ENCODE measurements around the gene SMCO2. TPM values are rescaled to one million over a fixed set of nuclear protein-coding genes. Genes with fewer than 3 reads are reported as not detected.

Gene SMCO2
- total RNA-seq, 2 experiments from 2014 or later = not detected

DNA sequence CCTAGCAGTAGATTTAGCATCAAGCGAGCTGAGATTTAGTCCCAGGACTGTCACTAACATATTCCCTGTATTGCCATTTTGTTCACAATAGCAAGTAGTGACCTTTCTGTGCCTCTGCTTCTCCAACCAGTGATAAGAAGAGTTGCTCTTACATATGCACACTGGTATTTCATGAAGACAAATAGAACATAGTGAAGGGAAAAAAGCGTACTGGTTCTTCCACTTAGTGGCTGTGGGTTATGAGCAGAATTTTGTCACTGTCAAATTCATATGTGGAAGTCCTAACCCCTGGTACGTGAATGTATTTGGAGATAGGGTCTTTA, 65.1 kb downstream of the SMCO2 start:
- H3K4me3 Mint-ChIP-seq = no peak overlapping the region
- peaks cover 31% of the 10 kb centered on the region for H3K27me3 Mint-ChIP-seq
- POLR2A ChIA-PET = no interaction called here
- peaks cover 3% of the 10 kb centered on the region for H3K9me3 Mint-ChIP-seq
- H3K4me1 Mint-ChIP-seq = no peaks in the 10 kb centered on the region
- ATAC-seq (ENCODE audit: low read depth) (no peak), DNase-seq (no peak)
- H3K27ac Mint-ChIP-seq = no peak overlapping the region
- H3K36me3 Mint-ChIP-seq = peaks cover 2% of the 10 kb centered on the region

- no peaks in the 10 kb centered on the region for H3K4me1 Mint-ChIP-seq
- ATAC-seq (ENCODE audit: low read depth) = no peak
- H3K4me3 Mint-ChIP-seq = no peak overlapping the region
- no peaks in the 10 kb centered on the region for H3K36me3 Mint-ChIP-seq
- H3K27me3 Mint-ChIP-seq = peaks cover 28% of the 10 kb centered on the region
- POLR2A ChIA-PET = no interaction called here
- no peak for DNase-seq
- H3K9me3 Mint-ChIP-seq = no peaks in the 10 kb centered on the region
- no peak overlapping the region for H3K27ac Mint-ChIP-seq
These were observed 66.8 kb downstream of the SMCO2 start for GRCh38 chr12:27513155-27513824.

DNA sequence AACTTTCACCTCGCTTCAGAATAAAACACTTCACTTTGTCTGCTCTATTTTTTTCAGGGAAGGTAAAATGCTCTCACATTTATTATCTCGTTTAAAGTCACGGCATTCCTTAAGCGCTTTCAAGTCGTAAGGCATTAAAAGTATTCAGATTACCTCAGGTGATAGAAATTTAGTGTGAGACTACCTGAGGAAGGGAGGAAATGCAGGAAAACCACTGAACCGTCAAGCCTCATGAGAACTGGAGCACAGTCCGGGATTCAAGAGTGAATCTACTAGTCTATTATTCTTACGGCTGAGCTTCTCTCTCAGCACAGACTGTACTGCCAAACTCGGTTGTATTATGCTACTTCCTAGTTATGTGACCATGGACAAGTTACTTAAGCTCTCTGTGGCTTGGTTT, 69.1 kb downstream of the SMCO2 start:
- POLR2A ChIA-PET = no interaction called here
- H3K27me3 Mint-ChIP-seq = peaks cover 27% of the 10 kb centered on the region
- H3K36me3 Mint-ChIP-seq = no peaks in the 10 kb centered on the region
- H3K9me3 Mint-ChIP-seq = no peaks in the 10 kb centered on the region
- no peaks in the 10 kb centered on the region for H3K4me1 Mint-ChIP-seq
- H3K4me3 Mint-ChIP-seq = no peak overlapping the region
- H3K27ac Mint-ChIP-seq = no peak overlapping the region
- no peak for DNase-seq
- ATAC-seq (ENCODE audit: low read depth) = no peak

GRCh38 chr12:27516625-27517024, 70.1 kb downstream of the SMCO2 start:
- Mint-ChIP-seq H3K36me3 (no peaks in the 10 kb centered on the region), H3K9me3 (no peaks in the 10 kb centered on the region), H3K27ac (no peak overlapping the region), H3K4me1 (no peaks in the 10 kb centered on the region), H3K4me3 (no peak overlapping the region), H3K27me3 (peaks cover 22% of the 10 kb centered on the region)
- POLR2A ChIA-PET = no interaction called here
- ATAC-seq (ENCODE audit: low read depth) = no peak
- no peak for DNase-seq

GRCh38 chr12:27517546-27517945, 71.0 kb downstream of the SMCO2 start:
- H3K27me3 Mint-ChIP-seq = peaks cover 26% of the 10 kb centered on the region

DNA sequence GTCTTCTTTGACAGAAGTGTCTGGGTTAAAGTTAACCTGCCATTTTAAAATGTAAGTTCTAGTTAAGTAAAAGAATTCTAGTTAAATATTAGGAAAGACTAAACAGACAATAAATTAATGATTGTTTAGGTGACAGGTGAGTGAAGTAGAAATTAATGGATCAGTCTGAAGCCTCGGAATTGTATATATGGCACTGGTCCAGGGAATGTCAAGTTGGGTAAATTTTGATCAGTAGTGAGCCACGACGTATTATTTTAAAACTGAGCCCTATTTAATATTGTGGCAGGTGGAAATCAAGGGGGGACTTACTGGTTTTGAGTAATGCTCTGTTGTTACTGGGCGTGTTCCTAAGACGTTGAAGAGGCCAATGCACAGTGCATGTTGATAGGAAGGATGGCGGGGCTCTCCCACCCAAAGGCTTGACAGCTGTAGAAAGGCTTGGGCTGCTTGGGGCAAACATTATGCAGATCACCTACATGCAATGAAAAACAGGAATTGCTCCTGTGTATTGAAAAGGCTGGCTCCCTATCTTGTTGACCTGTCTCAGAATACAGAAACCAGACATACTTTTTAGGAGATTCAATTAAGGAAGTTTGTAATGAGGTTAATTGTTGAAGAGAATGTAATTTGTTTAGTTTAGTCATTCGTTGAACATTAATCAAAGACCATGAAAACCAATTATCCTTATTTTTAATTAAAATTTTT, 71.6 kb downstream of the SMCO2 start:
- no peak overlapping the region for H3K27ac Mint-ChIP-seq
- H3K36me3 Mint-ChIP-seq = peaks cover 2% of the 10 kb centered on the region
- POLR2A ChIA-PET = no interaction called here
- H3K27me3 Mint-ChIP-seq = peaks cover 26% of the 10 kb centered on the region
- no peak overlapping the region for H3K4me3 Mint-ChIP-seq
- ATAC-seq (ENCODE audit: low read depth) (no peak), DNase-seq (no peak)
- H3K9me3 Mint-ChIP-seq = no peaks in the 10 kb centered on the region
- H3K4me1 Mint-ChIP-seq = peaks cover 5% of the 10 kb centered on the region

More at GRCh38 chr12:27517546-27517945, 71.0 kb downstream of the SMCO2 start:
- DNase-seq = no peak
- Mint-ChIP-seq H3K27ac (no peak overlapping the region), H3K9me3 (no peaks in the 10 kb centered on the region), H3K4me1 (peaks cover under 1% of the 10 kb centered on the region), H3K36me3 (peaks cover 2% of the 10 kb centered on the region), H3K4me3 (no peak overlapping the region)
- no peak for ATAC-seq (ENCODE audit: low read depth)
- POLR2A ChIA-PET = no interaction called here

DNA sequence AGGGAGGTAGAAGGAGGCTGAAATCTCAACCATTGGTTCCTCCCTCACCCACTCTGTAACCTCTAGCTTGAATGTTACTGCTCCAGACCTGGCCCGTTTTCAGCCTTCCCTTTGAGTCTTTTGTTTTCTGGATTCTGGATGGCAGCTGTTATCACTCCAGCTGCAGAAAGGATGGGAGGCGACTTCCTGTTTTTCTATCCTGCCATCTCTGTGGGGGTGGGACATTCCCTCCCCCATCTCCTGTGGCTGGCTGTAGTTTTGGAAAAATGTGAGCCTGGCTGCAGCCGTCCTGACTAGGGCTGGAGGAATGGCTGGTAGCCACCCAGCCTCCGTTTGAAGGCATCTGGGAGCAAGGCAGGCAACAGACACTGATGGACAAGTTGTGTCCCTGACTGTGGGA, 74.5 kb downstream of the SMCO2 start:
- peaks cover 29% of the 10 kb centered on the region for H3K27me3 Mint-ChIP-seq
- H3K9me3 Mint-ChIP-seq = no peaks in the 10 kb centered on the region

DNA sequence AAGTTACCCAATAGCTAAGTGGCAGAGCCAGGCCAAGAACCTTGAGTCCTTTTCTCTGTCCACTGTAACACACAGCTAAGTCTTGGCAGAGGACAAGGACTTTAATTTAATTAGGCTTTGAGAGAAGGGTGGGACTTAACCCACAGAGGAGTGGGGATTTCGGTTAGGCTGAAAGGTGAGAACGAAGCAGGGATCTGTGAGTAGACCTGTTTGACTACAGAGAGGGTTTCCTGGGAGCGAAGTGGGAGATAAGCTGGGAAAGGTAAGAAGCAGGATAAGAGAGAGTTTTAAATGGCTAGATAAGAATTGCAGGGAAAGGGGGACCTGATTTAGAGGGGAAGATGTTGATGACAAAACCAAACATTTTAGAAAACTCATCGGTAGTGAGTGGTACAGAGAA, 75.4 kb downstream of the SMCO2 start:
- H3K36me3 Mint-ChIP-seq = peaks cover 4% of the 10 kb centered on the region
- H3K27me3 Mint-ChIP-seq = peaks cover 22% of the 10 kb centered on the region
- peaks cover 26% of the 10 kb centered on the region for H3K4me1 Mint-ChIP-seq
- ATAC-seq (ENCODE audit: low read depth) (no peak), DNase-seq (no peak)
- POLR2A ChIA-PET = no interaction called here
- H3K9me3 Mint-ChIP-seq = no peaks in the 10 kb centered on the region
- no peak overlapping the region for H3K27ac Mint-ChIP-seq
- no peak overlapping the region for H3K4me3 Mint-ChIP-seq

More for the DNA sequence above, 74.5 kb downstream of the SMCO2 start:
- H3K27ac Mint-ChIP-seq = no peak overlapping the region
- ATAC-seq (ENCODE audit: low read depth) (no peak), DNase-seq (no peak)
- H3K36me3 Mint-ChIP-seq = peaks cover 4% of the 10 kb centered on the region
- peaks cover 24% of the 10 kb centered on the region for H3K4me1 Mint-ChIP-seq
- H3K4me3 Mint-ChIP-seq = no peak overlapping the region
- POLR2A ChIA-PET = no interaction called here

- Mint-ChIP-seq H3K27me3 (peaks cover 17% of the 10 kb centered on the region), H3K36me3 (peaks cover 8% of the 10 kb centered on the region), H3K4me1 (peaks cover 26% of the 10 kb centered on the region), H3K9me3 (no peaks in the 10 kb centered on the region), H3K27ac (peak overlapping the region; percentile 95), H3K4me3 (peak overlapping the region; percentile 97)
- POLR2A ChIA-PET = interaction anchor here (1.1 to 2.0 kb wide), 5 partner anchors 9 to 87 kb away, joined by 3 to 12 read pairs (median 7); no protein-coding TSS in a partner anchor
- ATAC-seq (ENCODE audit: low read depth) (no peak), DNase-seq (no peak)
These were observed 76.7 kb downstream of the SMCO2 start for GRCh38 chr12:27523305-27523641.

- H3K36me3 Mint-ChIP-seq = peaks cover 12% of the 10 kb centered on the region
- ATAC-seq (ENCODE audit: low read depth) (peak; percentile 95), DNase-seq (peak; percentile 88)
- peak within 1 kb of the TSS; percentile 97 for H3K4me3 Mint-ChIP-seq
- peaks cover 26% of the 10 kb centered on the region for H3K4me1 Mint-ChIP-seq
- POLR2A ChIA-PET = interaction anchor here (0.6 to 2.0 kb wide), 7 partner anchors 8 to 89 kb away, joined by 3 to 12 read pairs (median 4); no protein-coding TSS in a partner anchor
- peak within 1 kb of the TSS; percentile 95 for H3K27ac Mint-ChIP-seq
- no peaks in the 10 kb centered on the region for H3K9me3 Mint-ChIP-seq
- H3K27me3 Mint-ChIP-seq = peaks cover 19% of the 10 kb centered on the region
These were observed 77.3 kb downstream of the SMCO2 start, which contains the start of gene PPFIBP1 for GRCh38 chr12:27523642-27524493. PPFIBP1 (plus strand) TSS chr12:27524206; CDS start chr12:27633397, 109,191 bp downstream.

GRCh38 chr12:27524494-27524835, 77.9 kb downstream of the SMCO2 start:
- peaks cover 14% of the 10 kb centered on the region for H3K36me3 Mint-ChIP-seq
- POLR2A ChIA-PET = interaction anchor here (0.6 to 2.0 kb wide), 6 partner anchors 10 to 89 kb away, joined by 3 to 12 read pairs (median 6); no protein-coding TSS in a partner anchor
- ATAC-seq (ENCODE audit: low read depth) (no peak), DNase-seq (no peak)
- peak overlapping the region; percentile 95 for H3K27ac Mint-ChIP-seq
- H3K4me3 Mint-ChIP-seq = peak overlapping the region; percentile 97
- no peaks in the 10 kb centered on the region for H3K9me3 Mint-ChIP-seq
- H3K4me1 Mint-ChIP-seq = peaks cover 26% of the 10 kb centered on the region
- peaks cover 19% of the 10 kb centered on the region for H3K27me3 Mint-ChIP-seq

DNA sequence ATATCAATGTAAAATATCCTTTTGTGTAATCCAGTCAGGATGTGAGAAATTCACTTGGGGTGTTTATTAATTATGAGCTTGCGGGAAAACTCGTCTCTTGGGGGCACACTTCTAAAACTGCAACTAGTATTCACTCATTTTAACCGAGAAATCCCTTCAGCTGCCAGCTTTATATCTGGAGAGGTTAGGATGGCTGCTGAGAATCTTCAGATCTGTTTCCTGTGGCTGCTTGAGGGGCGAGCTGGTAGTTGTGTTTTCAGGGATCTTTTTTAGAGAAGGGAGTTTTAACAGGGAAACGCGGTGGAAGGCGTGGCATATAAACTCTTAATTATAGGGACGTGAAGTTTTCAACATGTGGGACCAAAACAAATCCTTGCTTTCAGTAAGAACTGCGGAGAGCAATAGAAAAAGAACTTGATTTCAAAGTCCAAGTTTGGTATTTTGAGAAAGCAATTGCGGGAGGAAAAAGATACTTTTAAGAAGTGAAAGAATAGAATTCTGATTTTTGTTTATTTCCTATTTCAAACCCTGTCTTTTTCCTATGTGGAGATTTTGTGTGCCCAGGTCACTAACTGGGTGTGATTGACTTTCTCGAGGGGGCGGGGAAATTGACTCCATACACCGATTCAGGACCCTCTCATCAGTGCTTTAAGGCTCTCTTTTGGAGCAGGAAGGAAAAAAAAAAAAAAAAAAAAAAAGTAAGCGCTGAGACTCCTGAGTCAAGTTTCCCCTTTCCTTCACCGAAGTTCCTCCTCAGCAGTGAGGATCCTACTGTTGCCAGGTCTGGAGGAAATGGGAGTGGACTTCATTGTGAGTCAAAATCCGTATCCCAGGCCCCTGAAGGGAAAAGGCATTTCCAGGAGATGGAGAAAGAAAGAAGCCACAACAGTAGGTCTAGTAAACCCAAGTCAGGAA, 78.6 kb downstream of the SMCO2 start:
- no peak for DNase-seq
- POLR2A ChIA-PET = interaction anchor here (1.1 to 1.4 kb wide), 2 partner anchors 10 to 90 kb away, joined by 3 to 12 read pairs; no protein-coding TSS in a partner anchor
- Mint-ChIP-seq H3K36me3 (peaks cover 16% of the 10 kb centered on the region), H3K27me3 (peaks cover 14% of the 10 kb centered on the region), H3K4me1 (peaks cover 28% of the 10 kb centered on the region), H3K27ac (peak overlapping the region; percentile 4), H3K9me3 (no peaks in the 10 kb centered on the region), H3K4me3 (peak overlapping the region; percentile 97)
- ATAC-seq (ENCODE audit: low read depth) = no peak

DNA sequence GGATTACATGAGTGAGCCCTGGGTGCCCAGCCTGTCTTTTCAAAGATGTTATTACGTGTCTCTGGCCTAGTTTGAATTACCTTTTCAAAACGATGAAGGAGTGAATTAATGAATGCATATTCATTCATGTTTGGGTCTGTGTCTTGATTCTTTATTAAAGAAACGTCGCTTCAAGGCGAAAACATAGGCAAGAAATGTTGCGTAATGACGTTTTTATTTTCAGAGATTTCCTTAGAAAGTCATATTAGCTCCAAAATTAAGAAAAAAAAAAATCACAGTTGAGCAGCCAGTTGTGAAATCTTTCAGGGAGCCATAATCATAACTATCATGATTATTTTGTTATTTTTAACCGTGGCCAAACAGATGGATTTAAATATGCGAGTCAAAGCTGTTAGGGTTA, 81.0 kb downstream of the SMCO2 start:
- DNase-seq (no peak), ATAC-seq (ENCODE audit: low read depth) (no peak)
- peaks cover 33% of the 10 kb centered on the region for H3K4me1 Mint-ChIP-seq
- H3K4me3 Mint-ChIP-seq = no peak overlapping the region
- peaks cover 20% of the 10 kb centered on the region for H3K36me3 Mint-ChIP-seq
- POLR2A ChIA-PET = no interaction called here
- H3K27me3 Mint-ChIP-seq = peaks cover 11% of the 10 kb centered on the region
- no peak overlapping the region for H3K27ac Mint-ChIP-seq
- no peaks in the 10 kb centered on the region for H3K9me3 Mint-ChIP-seq
